RKO (cell line): ENCODE results near the gene ATF3.
A peak's percentile ranks its signal among the peaks of the same experiment; 100 is the strongest.
"Not testable (repeated sequence)": the region's sequence is repeated elsewhere in the genome, so short reads cannot be mapped to it uniquely, and the experiment has no call there.

ENCODE experiments used
- DNase-seq: peaks from one replicate; pipeline ENCODE4 v3.0.0-alpha.2; 2016; ENCODE audit warnings: low spot score

The ATF3 gene

DNA sequence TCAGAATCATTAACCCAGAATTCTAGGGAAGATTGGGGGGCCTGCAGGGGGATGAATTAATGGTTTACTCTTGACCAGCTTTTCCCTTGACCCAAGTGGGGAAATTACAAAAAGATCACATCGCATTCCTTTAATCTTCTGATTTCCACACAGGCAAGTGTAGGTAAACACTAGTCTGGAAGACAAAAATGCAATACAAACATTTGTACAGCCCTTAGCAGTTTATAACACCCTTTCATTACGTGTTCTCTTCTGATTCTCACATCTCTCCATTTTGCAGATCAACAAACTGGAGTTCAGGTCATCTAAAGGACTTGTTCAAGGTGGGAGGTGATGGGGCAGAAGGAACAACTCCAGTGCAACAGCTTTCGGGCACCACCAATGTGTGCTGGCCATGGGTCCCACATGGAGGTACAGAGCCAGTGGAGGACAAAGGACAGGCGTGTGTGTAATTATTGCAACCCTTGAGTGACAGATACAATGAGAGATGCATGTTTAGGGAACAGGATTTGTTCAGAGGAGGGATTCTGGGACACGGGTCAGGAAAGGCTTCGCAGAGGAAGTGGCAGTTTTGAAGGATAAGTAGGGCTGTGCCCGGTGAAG, 20.4 kb downstream of the ATF3 start:
- no peak for DNase-seq

DNA sequence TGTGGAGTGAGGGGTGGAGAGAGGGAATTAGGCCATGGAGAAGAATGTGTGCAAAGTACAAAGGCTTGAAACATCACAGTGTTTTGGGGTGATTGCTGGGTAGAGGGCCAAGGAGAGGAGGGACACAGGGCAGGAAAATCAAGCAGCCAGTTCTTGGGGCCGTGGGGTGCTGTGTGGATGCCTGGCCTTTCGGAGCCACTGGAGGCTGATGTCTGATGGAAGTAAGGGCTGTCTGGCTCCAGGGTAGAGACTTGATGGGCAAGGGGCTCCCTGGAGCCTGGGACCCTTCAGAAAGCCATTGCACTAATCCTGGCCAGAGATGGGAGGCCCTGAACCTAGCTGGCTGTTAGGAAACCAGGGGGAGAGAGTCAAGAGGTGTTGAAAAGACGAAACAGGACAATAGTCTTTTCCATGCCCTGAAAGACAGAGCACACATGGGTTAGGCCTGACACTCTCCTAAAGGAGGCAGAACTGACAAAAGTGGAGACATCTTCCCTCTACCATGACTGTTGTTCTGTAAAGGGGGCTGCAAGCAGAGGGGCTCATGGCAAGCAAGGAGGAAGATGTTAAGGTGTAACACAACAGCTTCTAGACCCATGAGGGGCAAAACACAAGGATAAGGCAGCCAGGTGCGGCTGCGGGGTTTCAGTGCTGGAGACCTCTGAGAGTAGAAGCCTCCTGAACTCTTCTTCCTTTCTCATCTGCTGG, 21.0 kb downstream of the ATF3 start:
- no peak for DNase-seq

DNA sequence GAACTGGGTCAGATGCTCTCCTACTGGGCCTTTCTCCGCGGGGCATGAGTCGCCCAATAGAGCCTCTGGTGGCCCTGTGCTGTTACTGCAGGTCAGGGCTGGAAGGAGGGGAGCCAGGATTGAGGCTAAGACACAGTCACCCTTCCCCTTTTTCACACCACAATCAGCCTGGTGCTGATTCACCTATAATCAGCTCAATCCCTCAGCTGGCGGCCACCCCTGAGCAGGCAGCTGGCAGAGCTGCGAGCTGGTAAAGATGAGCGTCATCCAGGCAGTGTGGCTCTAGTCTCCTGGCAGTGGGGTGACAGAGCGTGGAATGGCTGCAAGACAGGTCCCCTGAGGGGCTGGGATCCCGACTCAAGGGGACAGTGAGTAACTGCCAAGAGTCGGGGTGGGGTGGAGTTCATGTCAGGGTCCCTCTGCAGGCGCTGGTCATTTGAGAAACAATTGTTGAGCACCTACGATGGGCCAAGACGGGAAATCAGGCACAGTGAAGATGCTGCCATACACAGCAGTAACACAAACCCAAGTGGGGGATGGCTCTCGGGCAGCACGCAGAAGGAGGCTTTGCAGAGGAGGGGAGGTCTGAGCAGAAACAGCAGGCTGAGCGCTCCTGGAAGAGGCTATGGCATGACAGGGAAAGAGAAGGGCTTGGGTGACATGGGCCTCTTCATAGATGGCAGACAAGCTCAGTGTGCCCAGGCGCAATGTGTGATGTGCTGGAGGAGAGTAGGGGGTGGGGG, 21.8 kb downstream of the ATF3 start:
- DNase-seq, result peak; percentile 80

DNA sequence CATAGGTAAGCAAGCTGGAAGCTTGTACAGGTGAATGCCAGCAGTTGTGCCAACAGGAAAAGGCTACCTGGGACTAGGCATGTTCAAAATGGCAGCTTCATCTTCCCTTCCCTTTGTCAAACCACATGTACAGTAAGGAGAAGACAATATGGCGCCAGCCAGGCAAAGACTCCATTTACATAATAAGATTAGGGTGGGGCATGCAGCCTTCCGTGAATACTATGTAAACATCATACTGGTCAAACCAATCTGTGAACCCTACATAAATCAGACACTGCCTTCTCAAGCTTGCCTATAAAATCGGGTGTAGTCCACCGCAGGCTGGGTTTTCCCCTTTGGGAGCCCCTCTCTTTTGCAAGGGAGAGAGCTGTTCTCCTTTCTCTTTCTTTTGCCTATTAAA, 24.6 kb downstream of the ATF3 start:
- DNase-seq, result no peak

DNA sequence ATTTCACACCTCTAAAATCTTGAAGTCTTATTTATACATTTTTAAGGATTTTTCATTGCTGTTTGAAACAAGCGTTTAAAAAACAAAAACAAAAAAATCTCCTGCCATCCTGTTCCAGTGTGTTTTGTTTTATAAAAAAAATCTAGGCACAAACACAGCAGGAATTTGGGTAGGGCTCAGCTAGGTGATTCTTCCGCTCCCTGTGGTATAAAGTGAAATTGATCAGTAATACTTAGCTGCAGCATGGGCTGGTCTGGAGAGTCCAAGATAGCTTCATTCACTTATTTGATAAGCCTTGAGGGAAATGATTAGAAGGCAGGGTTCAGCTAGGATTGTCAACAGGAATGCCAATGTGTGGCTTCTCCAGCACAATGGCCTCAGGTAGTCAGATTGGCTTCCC, 25.7 kb downstream of the ATF3 start:
- DNase-seq, result no peak

DNA sequence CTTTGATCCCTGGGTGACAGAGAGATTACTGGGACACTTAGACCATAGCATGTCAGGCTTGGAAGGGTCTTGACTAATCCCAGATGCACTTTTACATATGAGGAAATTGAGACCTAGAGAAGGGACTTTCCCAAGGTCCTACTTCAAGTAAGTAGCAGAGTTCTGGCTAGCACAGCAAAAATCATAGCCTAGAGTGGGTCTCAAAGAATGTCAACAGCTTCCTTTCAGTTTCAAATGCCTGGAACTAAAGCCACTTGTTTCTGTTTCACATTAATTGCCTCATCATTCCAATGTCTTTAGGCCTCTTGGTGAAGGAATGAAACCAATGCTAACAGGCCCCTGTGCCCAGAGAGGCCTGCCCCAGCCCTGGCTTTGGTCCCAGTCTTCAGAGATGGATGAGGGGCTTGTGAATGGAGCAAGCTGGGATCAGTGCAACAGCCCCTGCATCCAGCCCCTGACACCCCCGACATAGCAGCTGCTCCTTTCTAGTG, 26.6 kb downstream of the ATF3 start:
- DNase-seq, result no peak

DNA sequence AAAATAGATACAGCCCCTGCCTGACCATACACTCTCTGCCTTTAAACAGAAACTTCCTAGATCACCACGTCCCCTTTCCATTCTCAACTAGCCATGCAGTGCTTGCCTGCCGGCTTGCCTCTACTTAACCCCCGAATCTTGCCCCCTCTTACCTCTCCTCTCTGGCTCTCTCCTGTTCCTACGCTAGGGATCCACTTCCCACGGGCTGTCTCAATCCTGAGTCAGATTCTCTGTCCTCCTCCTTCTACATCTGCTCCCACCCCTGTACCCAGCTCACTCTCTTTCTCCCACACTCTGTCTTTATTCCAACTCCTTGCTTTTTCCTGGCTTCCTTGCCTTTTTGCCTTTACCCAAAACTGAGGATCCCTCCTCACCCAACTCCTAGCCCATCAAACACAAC, 29.3 kb downstream of the ATF3 start:
- no peak for DNase-seq

DNA sequence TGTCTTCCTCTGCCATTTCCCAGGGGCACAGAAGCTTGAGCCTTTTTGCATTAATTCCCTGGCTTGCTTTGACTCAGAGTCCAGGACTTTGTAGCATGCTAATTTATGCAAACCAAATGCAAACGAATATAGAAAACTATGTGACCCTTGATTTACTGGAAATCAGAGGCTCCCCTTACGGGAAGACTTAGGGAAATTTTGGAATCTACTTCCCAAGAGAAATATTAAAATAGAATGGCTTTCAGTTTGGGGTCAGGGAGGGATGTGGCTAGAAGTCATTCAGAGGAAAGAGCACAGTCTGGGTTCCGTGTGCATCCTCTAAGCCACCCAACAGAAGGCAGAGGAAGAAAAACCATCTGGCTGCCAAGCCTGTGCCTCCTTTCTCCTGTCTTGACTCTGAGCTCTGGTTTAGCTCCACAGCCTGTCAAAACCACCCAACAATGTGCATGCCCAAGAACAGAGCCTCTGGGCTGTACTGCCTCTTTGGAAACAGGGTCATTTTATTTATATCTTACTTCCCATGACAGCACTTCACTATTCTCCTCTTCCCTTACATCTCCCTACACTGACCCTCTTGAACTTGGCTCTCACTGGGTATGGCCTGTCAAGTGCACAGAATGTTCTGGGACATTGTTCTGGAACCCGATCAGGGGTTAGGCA, 30.1 kb downstream of the ATF3 start:
- DNase-seq, result no peak

DNA sequence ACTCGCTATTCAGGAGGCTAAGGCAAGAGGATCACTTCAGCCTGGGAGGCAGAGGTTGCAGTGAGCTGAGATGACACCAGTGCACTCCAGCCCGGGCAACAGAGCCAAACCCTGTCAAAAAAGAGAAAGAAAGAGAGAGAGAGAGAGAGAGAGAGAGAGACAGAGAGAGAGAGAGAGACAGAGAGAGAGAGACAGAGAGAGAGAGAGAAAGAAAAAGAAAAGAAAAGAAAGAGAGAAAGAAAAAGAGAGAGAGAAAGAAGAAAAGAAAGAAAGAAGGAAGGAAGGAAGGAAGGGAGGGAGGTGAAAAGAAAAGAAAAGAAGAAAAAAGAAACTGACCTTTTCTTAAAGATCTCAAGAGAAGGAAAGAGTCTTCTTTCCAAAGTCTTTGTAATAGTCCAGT, 31.0 kb downstream of the ATF3 start:
- not testable (repeated sequence) for DNase-seq

DNA sequence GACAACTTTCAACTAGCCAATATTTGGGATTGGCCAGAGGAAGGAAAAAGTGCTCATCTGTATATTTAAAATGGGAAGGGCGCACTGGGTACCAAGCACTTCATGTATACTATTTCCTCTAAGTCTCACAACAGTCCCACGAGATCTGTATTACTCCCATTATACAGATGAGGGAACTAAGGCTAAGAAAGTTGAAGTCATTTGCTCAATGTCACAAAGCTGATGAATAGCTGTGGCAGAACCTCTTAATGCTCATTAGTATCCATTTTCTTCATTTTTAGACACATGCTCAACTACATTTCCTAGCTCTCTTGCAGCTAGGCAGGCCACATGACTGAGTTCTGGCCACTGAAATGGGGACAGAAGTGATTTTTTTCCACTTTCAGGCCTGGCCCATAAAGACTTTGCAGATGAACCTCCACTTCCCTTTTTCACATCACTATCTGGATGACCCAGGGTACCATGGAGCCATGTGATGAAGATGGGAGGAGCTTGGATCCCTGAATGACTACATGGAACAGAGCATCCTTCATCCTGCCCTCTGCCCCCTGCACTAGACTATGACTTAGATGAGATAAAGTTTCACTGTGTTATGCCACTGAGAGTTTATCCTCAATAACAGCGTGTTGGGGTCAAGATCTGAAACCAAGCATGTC, 31.8 kb downstream of the ATF3 start:
- no peak for DNase-seq

DNA sequence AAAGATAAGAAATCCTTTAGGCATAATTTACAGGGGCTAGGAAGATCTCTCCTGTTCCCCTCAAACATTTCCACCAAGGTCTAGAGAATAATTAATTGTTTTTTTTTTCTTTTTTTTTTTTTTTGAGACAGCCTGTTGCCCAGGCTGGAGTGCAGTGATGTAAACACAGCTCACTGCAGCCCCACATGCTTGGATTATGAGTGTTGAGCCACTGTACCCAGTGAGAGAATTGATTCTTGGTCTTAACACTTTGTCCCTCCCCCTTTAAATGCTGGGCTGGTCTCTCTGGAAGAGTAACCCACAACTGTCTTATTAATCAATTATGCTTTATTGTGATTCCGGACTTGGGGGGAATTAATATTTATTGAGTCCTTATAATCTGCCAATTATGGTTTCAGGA, 33.4 kb downstream of the ATF3 start:
- no peak for DNase-seq

DNA sequence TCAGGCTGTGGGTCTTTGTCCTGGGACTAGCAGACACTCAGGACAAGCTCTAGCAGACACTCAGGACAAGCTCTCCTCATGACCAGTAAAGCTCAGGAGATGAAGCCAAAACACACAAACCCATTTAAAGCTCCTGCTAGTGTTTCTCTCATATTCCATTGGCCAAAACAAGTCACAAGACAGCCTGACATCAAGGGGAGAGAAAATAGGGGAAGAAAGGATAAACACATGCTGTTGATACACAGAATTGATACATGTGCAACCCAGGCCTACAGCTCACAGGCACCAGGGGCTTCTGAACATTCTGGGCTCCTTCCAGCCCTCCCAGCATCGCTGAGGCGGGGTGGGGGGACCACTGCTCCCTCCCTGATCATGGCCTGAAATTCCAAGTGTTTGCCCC, 35.3 kb downstream of the ATF3 start:
- no peak for DNase-seq

DNA sequence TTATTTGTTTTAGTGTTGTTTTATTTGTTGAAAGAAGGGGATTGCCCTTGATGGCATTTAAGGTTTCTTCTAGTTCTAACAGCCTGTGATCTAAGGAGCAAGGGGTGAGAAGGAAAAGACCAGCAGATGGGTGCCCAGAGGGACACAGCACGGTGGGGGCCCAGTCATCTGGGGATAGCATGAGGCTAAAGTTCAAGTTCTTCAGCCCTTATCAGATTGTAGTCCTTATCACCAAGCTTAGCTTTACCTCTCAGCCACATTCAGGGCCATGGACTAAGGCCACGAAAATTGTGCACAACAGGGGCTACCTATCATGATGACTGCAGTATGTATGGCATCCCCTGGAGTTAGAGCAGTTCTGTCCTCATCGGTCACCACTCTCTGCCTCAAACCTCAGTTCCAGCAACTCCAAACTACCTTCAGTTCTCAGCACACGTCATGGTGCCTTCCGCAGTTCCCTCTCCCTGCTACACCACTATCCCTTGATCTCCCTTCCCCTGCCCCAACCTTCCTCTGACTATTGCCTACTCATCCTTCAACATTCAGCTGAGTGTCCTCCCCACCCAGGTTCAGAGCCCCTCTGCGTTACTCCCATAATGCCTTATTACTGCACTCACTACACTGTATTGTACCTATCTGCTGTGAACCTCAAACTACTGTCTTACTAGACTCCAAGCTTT, 36.4 kb downstream of the ATF3 start:
- no peak for DNase-seq

DNA sequence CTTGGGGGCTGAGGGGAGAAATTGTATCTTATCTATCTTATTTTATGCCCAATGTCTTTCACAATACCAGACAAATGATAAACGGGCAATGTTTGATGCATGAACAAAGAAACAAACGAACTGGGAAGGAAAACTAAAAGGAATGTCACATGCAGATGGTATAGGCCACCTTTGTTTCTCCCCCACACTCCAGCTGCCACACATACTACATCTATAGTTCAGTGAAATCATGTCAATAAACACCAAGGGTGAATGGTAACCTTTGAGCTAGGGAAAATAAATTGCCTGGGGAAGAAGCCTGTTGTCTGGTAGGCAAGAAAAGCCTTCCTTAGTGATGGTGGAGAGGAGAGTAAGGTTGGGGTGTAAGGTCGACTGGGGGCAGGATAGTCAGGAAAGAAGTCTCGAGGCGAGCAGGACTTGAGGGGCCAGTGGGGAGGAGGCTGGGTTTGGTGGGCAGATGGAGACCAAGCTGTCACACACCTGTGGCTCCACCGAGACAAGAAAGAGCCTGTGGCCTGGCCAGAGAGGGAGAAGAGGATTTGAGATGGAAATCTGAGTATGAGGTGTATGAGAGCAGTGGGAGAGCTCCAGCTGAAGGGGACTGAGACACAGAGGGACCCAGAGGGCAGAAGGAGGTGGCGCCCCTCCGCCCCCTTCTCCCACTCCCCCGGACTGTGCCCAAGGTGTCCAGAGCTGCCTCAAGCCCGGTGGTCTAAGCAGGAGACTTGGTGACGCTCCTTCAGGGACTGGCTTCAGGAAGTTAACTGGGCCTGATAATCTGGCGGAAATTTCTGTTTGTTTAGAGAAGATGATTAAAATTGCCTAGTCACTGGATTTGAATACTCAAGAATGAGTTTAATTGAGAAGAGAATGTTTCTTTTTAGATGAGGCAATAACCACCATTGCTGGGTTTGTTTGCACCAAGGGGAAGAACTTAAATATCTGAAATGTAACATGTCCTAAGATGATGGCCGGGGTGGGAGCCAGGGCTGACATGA, 37.3 kb downstream of the ATF3 start:
- DNase-seq, result no peak

DNA sequence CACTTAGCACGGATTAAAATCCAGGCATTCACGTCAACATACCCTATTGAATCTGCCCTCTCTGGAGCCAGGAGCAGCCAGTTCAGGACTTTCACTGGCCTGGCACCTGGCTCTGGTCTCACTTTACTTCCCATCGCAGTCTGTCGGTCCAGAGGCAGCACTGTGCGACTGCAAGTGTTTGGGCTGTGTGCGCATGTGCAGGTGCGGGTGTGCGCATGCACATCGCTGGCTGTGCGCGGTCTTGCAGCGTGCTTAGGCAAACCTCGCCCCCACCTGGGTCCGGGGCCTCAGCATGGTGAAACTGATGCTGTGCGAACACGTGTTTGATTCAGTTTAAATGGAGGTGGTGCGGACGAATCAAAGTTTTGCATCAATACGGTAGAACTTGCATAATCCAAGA, 38.0 kb downstream of the ATF3 start:
- no peak for DNase-seq

DNA sequence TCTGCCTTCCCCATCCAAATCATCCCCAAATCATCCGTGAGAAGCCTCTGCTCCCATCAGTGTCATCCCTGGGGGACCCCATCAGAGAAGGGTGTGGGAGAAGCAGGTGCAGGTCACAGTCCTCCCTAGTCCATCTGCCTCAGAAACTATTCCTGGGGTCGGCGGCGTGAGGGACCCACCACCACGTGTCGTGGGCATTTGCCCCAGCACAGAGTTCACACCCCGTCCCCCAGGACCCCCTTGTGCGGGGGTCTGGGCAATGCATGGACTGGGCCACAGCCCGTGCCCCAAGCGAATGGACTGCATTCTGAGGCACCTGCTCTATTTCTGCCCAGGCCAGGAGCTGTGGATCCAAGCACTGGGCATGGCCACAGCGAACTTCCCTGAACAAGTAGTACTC, 38.4 kb downstream of the ATF3 start:
- no peak for DNase-seq

DNA sequence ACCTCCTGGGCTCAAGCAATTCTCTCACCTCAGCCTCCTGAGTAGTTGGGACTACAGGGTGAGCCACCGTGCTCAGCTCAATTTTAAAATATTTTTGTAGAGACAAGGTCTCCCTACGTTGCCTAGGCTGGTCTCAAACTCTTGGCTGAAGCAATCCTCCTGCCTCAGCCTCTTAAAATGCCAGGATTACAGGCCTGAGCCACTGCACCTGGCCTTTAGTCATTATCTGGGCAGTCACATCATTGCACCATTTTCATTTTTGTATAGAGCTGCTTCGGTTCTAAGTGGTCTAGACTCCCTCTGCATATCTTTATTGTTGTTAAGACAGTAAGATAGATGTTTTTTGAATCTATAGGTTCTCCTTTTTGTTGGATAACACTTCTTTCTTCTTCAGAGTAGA, 39.9 kb downstream of the ATF3 start:
- no peak for DNase-seq

DNA sequence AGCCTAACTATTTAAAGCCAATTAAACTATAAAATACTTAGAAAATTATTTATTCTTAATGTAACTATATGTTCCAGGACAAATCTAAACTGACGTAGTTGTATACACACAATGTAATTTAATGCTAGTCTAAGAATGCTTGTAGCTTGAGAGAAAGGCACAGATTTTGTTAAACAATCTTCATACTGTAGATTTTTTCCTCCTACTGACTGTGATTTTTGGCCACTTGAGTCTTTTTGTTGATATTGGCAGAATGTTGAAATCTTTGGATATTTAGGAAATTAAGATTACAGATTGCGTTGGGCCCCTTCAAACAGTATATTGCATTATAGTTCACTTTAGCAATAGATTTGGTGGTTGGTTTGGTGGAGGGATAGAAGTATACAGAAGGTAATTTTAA, 40.5 kb downstream of the ATF3 start:
- no peak for DNase-seq

DNA sequence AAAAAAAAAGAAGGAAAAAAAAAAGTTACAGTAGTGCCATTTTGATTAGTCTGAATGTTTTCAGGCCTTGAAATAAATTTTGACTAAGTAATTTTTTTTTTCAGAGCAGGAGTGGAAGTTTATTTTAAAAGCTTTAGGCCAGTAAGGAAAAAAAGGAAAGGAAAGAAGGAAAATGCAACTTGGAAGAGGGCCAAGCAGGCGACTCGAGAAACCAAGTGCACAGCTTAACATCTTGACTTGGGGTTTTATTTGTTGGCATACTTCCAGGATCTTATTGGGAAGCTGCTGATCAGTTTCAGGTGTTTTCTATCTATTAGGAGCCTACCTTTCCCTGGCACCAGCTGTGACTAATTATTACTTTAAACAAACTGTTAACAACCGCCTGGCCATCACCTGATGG, 41.7 kb downstream of the ATF3 start:
- DNase-seq, result no peak

DNA sequence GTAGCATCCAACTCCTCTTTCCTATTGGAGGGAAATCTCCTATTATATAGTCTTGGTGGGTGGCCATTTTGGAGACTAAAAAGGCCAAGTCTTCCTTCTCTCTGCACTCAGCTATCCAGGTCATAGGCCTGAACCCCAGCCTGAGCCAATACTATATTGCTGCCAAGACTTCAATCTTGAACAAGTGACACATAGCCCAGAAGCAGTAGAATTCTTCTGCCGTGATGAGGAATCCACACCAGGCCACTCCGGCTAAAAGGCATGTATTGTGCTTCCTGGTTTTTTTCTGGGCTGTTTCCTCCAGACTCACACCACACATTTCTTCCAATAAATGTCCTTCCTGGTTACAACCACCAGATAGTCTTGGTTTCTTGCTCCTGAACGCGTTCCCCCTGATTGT, 43.0 kb downstream of the ATF3 start:
- DNase-seq, result no peak
